Measurements from ENCODE around the gene MAD1L1. TPM values are rescaled to one million over a fixed set of nuclear protein-coding genes. Genes with fewer than 3 reads are reported as not detected.

The MAD1L1 gene
- total and polyA plus RNA-seq, 2 of the 8 experiments (the other 6 are each of a cell fraction or from before 2014, with no cell fraction given): 40.4 to 44.6 TPM

DNA sequence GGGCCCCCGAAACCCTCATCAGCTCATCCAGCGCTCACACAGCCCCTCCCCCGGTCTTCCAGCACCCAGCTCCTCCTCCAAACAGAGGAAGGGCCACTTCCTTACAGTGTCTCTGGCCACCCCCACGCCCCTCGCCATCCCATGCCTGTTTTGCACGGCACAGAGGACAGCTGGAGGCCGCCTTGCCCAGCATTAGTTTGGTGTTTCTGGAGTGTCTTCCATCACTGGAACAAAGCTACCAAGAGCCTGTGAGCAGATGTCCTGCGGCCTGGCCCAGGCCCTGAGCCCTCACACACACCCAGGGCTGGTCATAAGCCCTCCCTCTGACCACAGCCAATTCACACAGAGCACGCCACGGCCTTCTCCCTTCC is 82.3 kb downstream of the MAD1L1 start:
- Histone ChIP-seq H3K14ac (ENCODE audit: insufficient read length) (no peak overlapping the region), H3K4me1 (replicated peaks in 1 of 4; ENCODE audit: control insufficient read depth in 3 of 4, insufficient read depth in 4 of 4, low read length in 3 of 4) (no peaks in the 10 kb centered on the region; a peak in 1 of 7 replicates), H3K23ac (ENCODE audit: insufficient read length) (no peak overlapping the region), H3K36me3 (ENCODE audit: control insufficient read depth in 2 of 4, insufficient read depth in 4 of 4, low read length in 3 of 4) (peaks cover 0 to 10% (median 3%) of the 10 kb centered on the region in 4 experiments; a peak in 5 of 8 replicates), H3K4ac (replicated peaks; ENCODE audit: insufficient read length, low read depth, low read length) (no peak overlapping the region), H3K27ac (ENCODE audit: low read depth, low read length) (peak overlapping the region; percentile 44; the same call in 1 of the 2 replicates), H3K56ac (replicated peaks; ENCODE audit: insufficient read length, low read depth, low read length) (no peak overlapping the region), H3K23me2 (ENCODE audit: low read depth, low read length) (no peaks in the 10 kb centered on the region), H3K27me3 (replicated peaks in 1 of 4; ENCODE audit: control insufficient read depth in 3 of 4, extremely low read depth in 1 of 4, insufficient read depth in 3 of 4, low read length in 3 of 4) (no peaks in the 10 kb centered on the region), H3K4me2 (ENCODE audit: insufficient read depth in 1 of 2, low read depth in 2 of 2, low read length in 2 of 2) (no peak overlapping the region), H2BK20ac (ENCODE audit: low read length) (no peak overlapping the region), H2BK120ac (replicated peaks; ENCODE audit: low read depth, low read length) (no peak overlapping the region), H2BK5ac (ENCODE audit: low read depth, low read length) (peak overlapping the region; percentile 24; the same call in 1 of the 2 replicates), H4K91ac (replicated peaks; ENCODE audit: insufficient read length, low read length) (no peak overlapping the region), H3K4me3 (ENCODE audit: extremely low read depth in 1 of 4, insufficient read depth in 2 of 4, low read depth in 3 of 4, low read length in 4 of 4) (no peak overlapping the region), H3K9ac (replicated peaks in 1 of 4; ENCODE audit: extremely low read depth in 1 of 4, low read depth in 3 of 4, low read length in 3 of 4) (no peak overlapping the region), H4K20me1 (replicated peaks in 1 of 2; ENCODE audit: control insufficient read depth in 1 of 2, insufficient read depth in 2 of 2, low read length in 2 of 2) (peaks cover 5 to 10% of the 10 kb centered on the region in 2 experiments), H3K79me1 (ENCODE audit: low read depth, low read length) (peaks cover 8% of the 10 kb centered on the region), H2AK5ac (ENCODE audit: low read depth, low read length) (no peak overlapping the region), H3K9me3 (ENCODE audit: insufficient read depth in 2 of 2, low read depth in 1 of 2, low read length in 1 of 2) (no peaks in the 10 kb centered on the region), H2AFZ (ENCODE audit: low read length) (no peak overlapping the region), H3K79me2 (ENCODE audit: control insufficient read depth in 1 of 2, insufficient read depth in 2 of 2, low read length in 2 of 2) (peaks cover 0 to 4% of the 10 kb centered on the region in 2 experiments; a peak in 1 of 4 replicates), H3K18ac (ENCODE audit: extremely low read depth, low read length) (no peak overlapping the region), H2BK12ac (ENCODE audit: low read depth, low read length) (no peak overlapping the region), H2BK15ac (ENCODE audit: low read length) (no peak overlapping the region), H4K8ac (ENCODE audit: extremely low read depth, insufficient read depth, low read length) (no peak overlapping the region), H4K5ac (ENCODE audit: insufficient read length, low read depth, low read length) (no peak overlapping the region)
- ChIA-PET POLR2A (ENCODE audit: partially characterized antibody) (interaction anchor here (1.0 kb wide), 1 partner anchor 82 kb away, joined by 3 read pairs; the partner anchor contains the start of gene MAD1L1), CTCF (ENCODE audit: partially characterized antibody) (interaction anchor here (0.6 to 7.0 kb wide), 6 partner anchors 9 to 112 kb away, joined by 3 to 43 read pairs (median 4); no protein-coding TSS in a partner anchor)
- FAIRE-seq: no peak
- WGBS, 2 experiments (ENCODE audit: extremely low coverage in 1 of 2, insufficient coverage in 1 of 2, insufficient read length in 1 of 2, insufficient replicate concordance in 2 of 2, low coverage in 1 of 2, low lambda C conversion rate in 2 of 2, missing lambda C conversion rate in 1 of 2): 92% methylated on average over 10 of the region's 10 CpGs; no CpG with 5 or more reads in 1 of the 2 experiments
- no peak for DNase-seq (ENCODE audit: low read depth in 1 of 2, low spot score in 2 of 2)
- TF ChIP-seq JUND (IDR thresholded peaks at IDR 0.05; ENCODE audit: low read length): no peak
- TF ChIP-seq NRF1 (IDR thresholded peaks at IDR 0.05; ENCODE audit: low read depth, low read length): no peak
- TF ChIP-seq RFX5 (IDR thresholded peaks at IDR 0.05; ENCODE audit: borderline replicate concordance, low read depth, low read length): no peak
- TF ChIP-seq TEAD4 (IDR thresholded peaks at IDR 0.05; ENCODE audit: low read depth, low read length): no peak
- TF ChIP-seq CHD2 (IDR thresholded peaks at IDR 0.05; ENCODE audit: low read length): no peak
- no peak for TF ChIP-seq KDM1A (IDR thresholded peaks at IDR 0.05; ENCODE audit: borderline replicate concordance, low read length)
- TF ChIP-seq CBX8 (IDR thresholded peaks at IDR 0.05; ENCODE audit: borderline replicate concordance, low read depth, low read length): no peak
- TF ChIP-seq HDAC2 (IDR thresholded peaks at IDR 0.05; ENCODE audit: borderline replicate concordance in 1 of 2, low read depth in 2 of 2, low read length in 2 of 2): no peak
- no peak for TF ChIP-seq POLR2AphosphoS5 (IDR thresholded peaks at IDR 0.05; ENCODE audit: low read depth, low read length)
- TF ChIP-seq, protein P1, sequence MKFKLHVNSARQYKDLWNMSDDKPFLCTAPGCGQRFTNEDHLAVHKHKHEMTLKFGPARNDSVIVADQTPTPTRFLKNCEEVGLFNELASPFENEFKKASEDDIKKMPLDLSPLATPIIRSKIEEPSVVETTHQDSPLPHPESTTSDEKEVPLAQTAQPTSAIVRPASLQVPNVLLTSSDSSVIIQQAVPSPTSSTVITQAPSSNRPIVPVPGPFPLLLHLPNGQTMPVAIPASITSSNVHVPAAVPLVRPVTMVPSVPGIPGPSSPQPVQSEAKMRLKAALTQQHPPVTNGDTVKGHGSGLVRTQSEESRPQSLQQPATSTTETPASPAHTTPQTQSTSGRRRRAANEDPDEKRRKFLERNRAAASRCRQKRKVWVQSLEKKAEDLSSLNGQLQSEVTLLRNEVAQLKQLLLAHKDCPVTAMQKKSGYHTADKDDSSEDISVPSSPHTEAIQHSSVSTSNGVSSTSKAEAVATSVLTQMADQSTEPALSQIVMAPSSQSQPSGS (IDR thresholded peaks at IDR 0.05; ENCODE audit: low read length): no peak
- TF ChIP-seq, protein P2, sequence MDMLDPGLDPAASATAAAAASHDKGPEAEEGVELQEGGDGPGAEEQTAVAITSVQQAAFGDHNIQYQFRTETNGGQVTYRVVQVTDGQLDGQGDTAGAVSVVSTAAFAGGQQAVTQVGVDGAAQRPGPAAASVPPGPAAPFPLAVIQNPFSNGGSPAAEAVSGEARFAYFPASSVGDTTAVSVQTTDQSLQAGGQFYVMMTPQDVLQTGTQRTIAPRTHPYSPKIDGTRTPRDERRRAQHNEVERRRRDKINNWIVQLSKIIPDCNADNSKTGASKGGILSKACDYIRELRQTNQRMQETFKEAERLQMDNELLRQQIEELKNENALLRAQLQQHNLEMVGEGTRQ (IDR thresholded peaks at IDR 0.05; ENCODE audit: low read length): no peak
